Kidney (tissue), 14 donors: ENCODE results near the gene AGPAT3. TPM values are rescaled to one million over a fixed set of nuclear protein-coding genes. Genes with fewer than 3 reads are reported as not detected.

Experiments
- DNase-seq, 5 donors: peaks; one replicate each; pipeline ENCODE4 v3.0.0-alpha.2; 2013 to 2020
- FAIRE-seq: peaks from 2 replicates; lab custom pipeline; 2012; peaks lifted over from hg19 to GRCh38; lab: Jason Lieb, UNC
- H3K27ac ChIP-seq, 2 donors: one replicate each; pipeline ENCODE4 v1.7.0; 2013; ENCODE audit warnings: low read depth in 2 of 2, low read length in 2 of 2, inconsistent platforms in 1 of 2
- H3K27me3 ChIP-seq: one replicate; pipeline ENCODE4 v1.7.1; 2013; ENCODE audit warnings: low read length, inconsistent platforms; ENCODE audit not compliant: control insufficient read depth, insufficient read depth
- H3K36me3 ChIP-seq, 3 donors: one replicate each; pipeline versions ENCODE4 v1.7.0 to v1.7.1; 2013; ENCODE audit warnings: low read length in 3 of 3, control low read depth in 1 of 3, inconsistent platforms in 1 of 3; ENCODE audit not compliant: insufficient read depth in 3 of 3, control insufficient read depth in 2 of 3
- H3K4me1 ChIP-seq, 3 donors: one replicate each; pipeline versions ENCODE4 v1.7.0 to v1.7.1; 2013; ENCODE audit warnings: low read length in 3 of 3, inconsistent platforms in 1 of 3, low read depth in 1 of 3; ENCODE audit not compliant: control insufficient read depth in 2 of 3, insufficient read depth in 2 of 3
- H3K4me3 ChIP-seq, 3 donors: one replicate each; pipeline versions ENCODE4 v1.7.0 to v1.8.1; 2013; ENCODE audit warnings: low read length in 3 of 3, control low read depth in 1 of 3, inconsistent platforms in 1 of 3
- H3K9ac ChIP-seq, 3 donors: one replicate each; pipeline versions ENCODE4 v1.7.0 to v1.7.1; 2013; ENCODE audit warnings: low read length in 3 of 3, control low read depth in 1 of 3, inconsistent platforms in 1 of 3
- H3K9me3 ChIP-seq, 3 donors: one replicate each; pipeline versions ENCODE4 v1.7.0 to v1.7.1; 2013; ENCODE audit warnings: low read length in 3 of 3, control low read depth in 1 of 3, inconsistent platforms in 1 of 3; ENCODE audit not compliant: control insufficient read depth in 2 of 3, insufficient read depth in 1 of 3
- intact Hi-C: fragments of 100-400 bp; cut with DNase I; formaldehyde crosslinking; loops from one replicate; pipeline ENCODE4 v1.11.1; 2022
- polyA plus RNA-seq: library from polyadenylated mRNA; stranded (reverse); fragments of 350-450 nt; fragmentation: Illumina TruSeq; extraction: RNeasy Lipid Tissue Mini Kit (QIAGEN cat#74804); gene quantifications from one replicate; pipeline ENCODE4 v1.2.3, GENCODE V29; 2014; ENCODE audit warnings: low read depth, low replicate concordance; ENCODE audit not compliant: insufficient read depth
- total RNA-seq: library from RNA; stranded (reverse); fragmentation: NEBNext Ultra II Directional; extraction: Animal tissue kit (Norgen Biotek cat#: 25700); gene quantifications from one replicate; pipeline ENCODE4 v1.2.1, GENCODE V29; 2021
- TF ChIP-seq, protein P1 (sequence below): IDR thresholded peaks from 3 replicates; pipeline ENCODE4 v1.5.1; 2012; ENCODE audit warnings: mild to moderate bottlenecking, moderate library complexity, borderline replicate concordance; ENCODE audit not compliant: insufficient read depth; ENCODE audit errors: extremely low read depth
- donor health status: control.
- donor health status: control.
- donor health status: control.
- donor health status: control.
- donor health status: control.
- donor health status: DM: yes; HTN: yes; CAD: no.
- donor health status: Normal renal cell carcinoma (clear cell type).

Gene AGPAT3
- total and polyA plus RNA-seq, 2 donors from 2014 or later, result 40.3 to 86.2 TPM

DNA sequence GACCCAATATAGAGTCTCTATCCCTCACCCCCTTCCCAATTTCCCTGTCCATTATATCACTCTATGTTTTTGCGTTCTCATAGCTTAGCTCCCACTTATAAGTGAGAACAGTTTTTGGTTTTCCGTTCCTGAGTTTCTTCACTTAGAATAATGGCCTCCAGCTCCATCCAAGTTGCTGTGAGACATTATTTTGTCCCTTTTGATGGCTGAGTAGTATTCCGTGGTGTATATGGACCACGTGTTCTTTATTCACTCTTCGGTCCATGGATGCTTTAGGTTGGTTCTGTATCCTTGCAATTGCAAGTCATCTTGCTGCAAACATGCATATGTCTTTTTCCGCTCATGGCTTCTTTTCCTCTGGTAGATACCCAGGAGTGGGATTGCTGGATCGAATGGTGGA is 54.3 kb downstream of the AGPAT3 start:
- Histone ChIP-seq H3K36me3 (no peaks in the 10 kb centered on the region), H3K27me3 (no peaks in the 10 kb centered on the region), H3K4me1 (peaks cover 5 to 42% (median 41%) of the 10 kb centered on the region in 3 donors), H3K27ac (no peak overlapping the region), H3K4me3 (no peak overlapping the region), H3K9me3 (no peaks in the 10 kb centered on the region), H3K9ac (no peak overlapping the region)
- TF ChIP-seq, protein P1, sequence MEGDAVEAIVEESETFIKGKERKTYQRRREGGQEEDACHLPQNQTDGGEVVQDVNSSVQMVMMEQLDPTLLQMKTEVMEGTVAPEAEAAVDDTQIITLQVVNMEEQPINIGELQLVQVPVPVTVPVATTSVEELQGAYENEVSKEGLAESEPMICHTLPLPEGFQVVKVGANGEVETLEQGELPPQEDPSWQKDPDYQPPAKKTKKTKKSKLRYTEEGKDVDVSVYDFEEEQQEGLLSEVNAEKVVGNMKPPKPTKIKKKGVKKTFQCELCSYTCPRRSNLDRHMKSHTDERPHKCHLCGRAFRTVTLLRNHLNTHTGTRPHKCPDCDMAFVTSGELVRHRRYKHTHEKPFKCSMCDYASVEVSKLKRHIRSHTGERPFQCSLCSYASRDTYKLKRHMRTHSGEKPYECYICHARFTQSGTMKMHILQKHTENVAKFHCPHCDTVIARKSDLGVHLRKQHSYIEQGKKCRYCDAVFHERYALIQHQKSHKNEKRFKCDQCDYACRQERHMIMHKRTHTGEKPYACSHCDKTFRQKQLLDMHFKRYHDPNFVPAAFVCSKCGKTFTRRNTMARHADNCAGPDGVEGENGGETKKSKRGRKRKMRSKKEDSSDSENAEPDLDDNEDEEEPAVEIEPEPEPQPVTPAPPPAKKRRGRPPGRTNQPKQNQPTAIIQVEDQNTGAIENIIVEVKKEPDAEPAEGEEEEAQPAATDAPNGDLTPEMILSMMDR, result no peak
- FAIRE-seq (no peak), DNase-seq (no peak)
- intact Hi-C loops, result no loop called here

DNA sequence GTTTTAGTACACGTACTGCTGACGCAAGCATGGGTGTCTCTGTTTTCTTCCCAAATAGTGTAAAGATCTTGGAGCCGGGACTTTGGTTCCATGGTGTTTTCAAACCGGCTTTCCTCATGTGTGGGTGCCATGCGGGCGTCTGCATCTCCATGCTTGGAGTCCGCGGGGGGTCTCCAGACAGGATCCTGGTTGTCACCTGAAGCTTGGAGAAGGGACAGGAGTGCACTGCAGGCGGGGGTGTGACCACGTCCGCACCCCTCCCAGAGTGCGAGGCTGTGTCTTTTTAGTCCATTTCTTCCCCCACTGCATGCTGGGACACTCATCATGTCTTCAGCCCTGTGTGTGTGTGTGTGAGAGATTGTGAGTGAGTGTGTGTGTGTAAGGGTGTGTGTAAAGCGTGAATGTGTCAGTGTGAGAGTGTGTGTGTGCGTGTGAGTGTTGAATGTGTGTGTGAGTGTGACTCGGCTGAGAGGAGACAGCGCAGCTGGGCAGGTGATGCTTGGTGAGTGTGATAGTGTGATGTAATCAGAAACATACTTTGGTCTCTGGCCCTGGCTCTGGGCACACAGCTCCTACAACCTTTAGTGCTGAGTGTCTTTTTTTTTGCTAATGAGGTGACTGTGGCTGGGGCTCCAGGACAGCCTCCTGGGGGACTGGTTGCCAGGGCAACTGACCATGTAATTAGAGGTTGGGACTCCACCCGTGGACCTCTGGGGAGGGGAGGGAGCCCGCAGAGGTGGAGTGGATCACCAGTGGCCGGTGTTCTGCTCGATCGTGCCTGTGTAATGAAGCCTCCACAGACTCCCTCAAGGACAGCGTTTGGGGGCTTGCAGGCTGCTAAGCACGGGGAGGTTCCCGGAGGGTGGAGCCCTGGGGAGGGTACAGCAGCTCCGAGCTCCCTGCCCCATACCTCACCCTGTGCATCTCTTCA is 55.1 kb downstream of the AGPAT3 start:
- H3K36me3 ChIP-seq, result no peaks in the 10 kb centered on the region
- H3K4me3 ChIP-seq, result no peak overlapping the region
- FAIRE-seq, result no peak
- H3K27me3 ChIP-seq, result no peaks in the 10 kb centered on the region
- intact Hi-C loops, result no loop called here
- peak in 2 of 5 donors; percentile 54 to 59 for DNase-seq
- peaks cover 5 to 44% (median 42%) of the 10 kb centered on the region in 3 donors for H3K4me1 ChIP-seq
- TF ChIP-seq, protein P1, result no peak
- no peak overlapping the region for H3K9ac ChIP-seq
- H3K9me3 ChIP-seq, result no peaks in the 10 kb centered on the region
- peak overlapping the region in 1 of 2 donors; percentile 65 for H3K27ac ChIP-seq

DNA sequence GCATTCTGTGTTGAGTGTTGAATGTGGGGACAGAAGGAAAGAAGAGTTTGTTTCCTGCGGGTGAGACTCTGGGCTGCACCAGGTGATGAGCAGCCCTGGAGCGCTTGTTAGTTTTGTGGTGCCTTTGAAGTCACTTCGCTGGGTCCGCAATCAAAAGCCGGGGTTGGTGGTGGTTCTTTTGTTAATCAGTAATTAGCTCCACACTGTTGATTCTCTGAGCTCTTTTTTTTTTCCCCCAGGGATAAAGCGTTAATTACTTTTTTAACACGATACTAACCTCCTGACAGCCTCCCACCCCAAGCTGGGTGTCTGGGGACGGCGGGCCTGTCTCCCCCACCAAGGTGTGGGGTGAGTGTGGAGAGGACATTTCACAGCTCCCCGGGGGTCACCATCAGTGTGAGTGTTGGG is 56.6 kb downstream of the AGPAT3 start:
- no peaks in the 10 kb centered on the region for H3K36me3 ChIP-seq
- no peak for FAIRE-seq
- TF ChIP-seq, protein P1, result no peak
- H3K27ac ChIP-seq, result peak overlapping the region; percentile 65 to 78
- no peaks in the 10 kb centered on the region for H3K9me3 ChIP-seq
- H3K27me3 ChIP-seq, result no peaks in the 10 kb centered on the region
- peak overlapping the region in 1 of 3 donors; percentile 41 for H3K9ac ChIP-seq
- peaks cover 5 to 45% (median 42%) of the 10 kb centered on the region in 3 donors for H3K4me1 ChIP-seq
- intact Hi-C loops, result no loop called here
- H3K4me3 ChIP-seq, result peak overlapping the region in 1 of 3 donors; percentile 15
- peak in 4 of 5 donors; percentile 62 to 69 (median 68) for DNase-seq
